KMS-11 (cell line): ENCODE data around the gene USP32.

ENCODE experiments used
- H2AFZ ChIP-seq: fragments of 200-600 bp; sonication (generic); 2 replicates; pipeline ENCODE4 v1.6.1; 2016; ENCODE audit warnings: antibody characterized with exemption, mixed run types, low read depth
- H3K27ac ChIP-seq: fragments of 200-600 bp; sonication (generic); 2 replicates; pipeline ENCODE4 v1.6.1; 2016; ENCODE audit warnings: mild to moderate bottlenecking, mixed run types
- H3K27me3 ChIP-seq: fragments of 200-600 bp; sonication (generic); 2 replicates; pipeline ENCODE4 v1.6.1; 2017; ENCODE audit warnings: mild to moderate bottlenecking, low read depth, mixed run types, moderate library complexity; ENCODE audit not compliant: insufficient read depth
- H3K36me3 ChIP-seq: fragments of 200-600 bp; sonication (generic); 2 replicates; pipeline ENCODE4 v1.6.1; 2017; ENCODE audit warnings: mild to moderate bottlenecking, mixed run types; ENCODE audit not compliant: insufficient read depth
- H3K4me1 ChIP-seq: fragments of 200-600 bp; sonication (generic); 2 replicates; pipeline ENCODE4 v1.6.1; 2016; ENCODE audit warnings: mild to moderate bottlenecking, low read depth, mixed run types; ENCODE audit not compliant: poor library complexity, severe bottlenecking
- H3K4me2 ChIP-seq: fragments of 200-600 bp; sonication (generic); 2 replicates; pipeline ENCODE4 v1.7.0; 2016; ENCODE audit warnings: mild to moderate bottlenecking, mixed run types
- H3K4me3 ChIP-seq: fragments of 200-600 bp; sonication (generic); IDR thresholded peaks from 2 replicates; pipeline ENCODE4 v1.6.1; 2017; ENCODE audit warnings: low read depth, low read length, mixed read lengths; ENCODE audit not compliant: insufficient read depth
- H3K79me2 ChIP-seq: fragments of 200-600 bp; sonication (generic); 2 replicates; pipeline ENCODE4 v1.6.1; 2016; ENCODE audit warnings: low read depth, mixed run types; ENCODE audit not compliant: insufficient read depth
- H3K9ac ChIP-seq: fragments of 200-600 bp; sonication (generic); 2 replicates; pipeline ENCODE4 v1.6.1; 2016; ENCODE audit warnings: mild to moderate bottlenecking, mixed run types
- H4K20me1 ChIP-seq: fragments of 200-600 bp; sonication (generic); 2 replicates; pipeline ENCODE4 v1.6.1; 2016; ENCODE audit warnings: mild to moderate bottlenecking, mixed run types; ENCODE audit not compliant: insufficient read depth
- CTCF ChIP-seq: fragments of 200-600 bp; sonication (generic); conservative IDR thresholded peaks from 2 replicates; pipeline ENCODE4 v1.6.1; 2017; ENCODE audit warnings: low read depth, mild to moderate bottlenecking, antibody characterized with exemption, low read length, moderate library complexity, mixed read lengths

USP32 gene

GRCh38 chr17:60415146-60415545 is 23.2 kb upstream of the USP32 start:
- Histone ChIP-seq H3K27me3 (no peaks in the 10 kb centered on the region), H3K4me1 (no peaks in the 10 kb centered on the region), H2AFZ (no peak overlapping the region)

GRCh38 chr17:60412701-60413100 is 20.8 kb upstream of the USP32 start:
- H3K36me3 ChIP-seq, result no peaks in the 10 kb centered on the region
- TF ChIP-seq CTCF, result no peak
- no peak overlapping the region for H2AFZ ChIP-seq
- H4K20me1 ChIP-seq, result no peaks in the 10 kb centered on the region
- no peaks in the 10 kb centered on the region for H3K79me2 ChIP-seq
- no peak overlapping the region for H3K9ac ChIP-seq
- H3K4me1 ChIP-seq, result no peaks in the 10 kb centered on the region
- H3K4me3 ChIP-seq, result no peak overlapping the region
- H3K27me3 ChIP-seq, result no peaks in the 10 kb centered on the region
- H3K27ac ChIP-seq, result no peak overlapping the region
- no peak overlapping the region for H3K4me2 ChIP-seq

More at GRCh38 chr17:60415146-60415545, 23.2 kb upstream of the USP32 start:
- no peaks in the 10 kb centered on the region for H4K20me1 ChIP-seq
- no peak for TF ChIP-seq CTCF
- no peak overlapping the region for H3K4me2 ChIP-seq
- no peaks in the 10 kb centered on the region for H3K79me2 ChIP-seq
- H3K27ac ChIP-seq, result no peak overlapping the region
- no peaks in the 10 kb centered on the region for H3K36me3 ChIP-seq
- H3K9ac ChIP-seq, result no peak overlapping the region
- H3K4me3 ChIP-seq, result no peak overlapping the region

GRCh38 chr17:60410001-60410400 is 18.1 kb upstream of the USP32 start:
- no peak overlapping the region for H3K9ac ChIP-seq
- no peaks in the 10 kb centered on the region for H3K27me3 ChIP-seq
- no peak overlapping the region for H3K4me2 ChIP-seq
- H3K27ac ChIP-seq, result no peak overlapping the region
- no peak for TF ChIP-seq CTCF
- no peaks in the 10 kb centered on the region for H3K4me1 ChIP-seq
- no peak overlapping the region for H3K4me3 ChIP-seq
- H2AFZ ChIP-seq, result no peak overlapping the region
- H3K79me2 ChIP-seq, result no peaks in the 10 kb centered on the region
- H4K20me1 ChIP-seq, result no peaks in the 10 kb centered on the region
- no peaks in the 10 kb centered on the region for H3K36me3 ChIP-seq

- H4K20me1 ChIP-seq, result no peaks in the 10 kb centered on the region
- H3K27me3 ChIP-seq, result no peaks in the 10 kb centered on the region
- H3K36me3 ChIP-seq, result no peaks in the 10 kb centered on the region
- no peak overlapping the region for H3K4me2 ChIP-seq
- H3K4me3 ChIP-seq, result no peak overlapping the region
- no peaks in the 10 kb centered on the region for H3K79me2 ChIP-seq
- no peak overlapping the region for H3K9ac ChIP-seq
- no peak overlapping the region for H2AFZ ChIP-seq
- no peak overlapping the region for H3K27ac ChIP-seq
- H3K4me1 ChIP-seq, result no peaks in the 10 kb centered on the region
- TF ChIP-seq CTCF, result no peak
These were observed 15.0 kb upstream of the USP32 start for GRCh38 chr17:60406887-60407286.
